Ureter (tissue), 1 donor: ENCODE measurements around the gene INSL6. TPM values are rescaled to one million over a fixed set of nuclear protein-coding genes. Genes with fewer than 3 reads are reported as not detected.

ENCODE experiments used
- total RNA-seq: library from RNA; stranded (reverse); gene quantifications from one replicate; pipeline ENCODE4 v1.2.4, GENCODE V29; 2023
- donor health status: DM: yes; HTN: yes; CAD: no.

The INSL6 gene
- total RNA-seq, 1 donor from 2014 or later, result not detected

Other genes with a start within 250 kb of the INSL6 start
- gene JAK2, start 200.4 kb downstream of the INSL6 start, total RNA-seq, result 19.9 TPM
- gene INSL4, start 45.8 kb upstream of the INSL6 start, total RNA-seq, result not detected
- gene RLN2, start 119.1 kb upstream of the INSL6 start, total RNA-seq, result 0.55 TPM
- not detected for gene RLN1, start 154.2 kb upstream of the INSL6 start, total RNA-seq